ENCODE data around the gene HBB.
"Not testable (repeated sequence)": the region's sequence is repeated elsewhere in the genome, so short reads cannot be mapped to it uniquely, and the experiment has no call there.

HBB gene

GRCh38 chr11:5252192-5252918 lies 25.5 kb upstream of the HBB start:
- no peak for TF ChIP-seq CTCF (IDR thresholded peaks at IDR 0.05; ENCODE audit: low read depth, low read length)
- no peak overlapping the region for H3K4me3 ChIP-seq (ENCODE audit: low read depth, low read length)

GRCh38 chr11:5251746-5252145 lies 24.9 kb upstream of the HBB start:
- H3K4me3 ChIP-seq (ENCODE audit: low read depth, low read length): no peak overlapping the region
- TF ChIP-seq CTCF (IDR thresholded peaks at IDR 0.05; ENCODE audit: low read depth, low read length): no peak

- H3K4me3 ChIP-seq (ENCODE audit: low read depth, low read length): no peak overlapping the region
Observed at GRCh38 chr11:5250543-5251204, 23.8 kb upstream of the HBB start.

GRCh38 chr11:5249807-5250396 lies 23.0 kb upstream of the HBB start, which contains the start of gene HBG1:
Gene HBG1, minus strand, starts transcription at chr11:5249857. Its CDS starts 53 bp downstream, at chr11:5249804.
- not testable (repeated sequence) for H3K4me3 ChIP-seq (ENCODE audit: low read depth, low read length)

More at GRCh38 chr11:5250543-5251204, 23.8 kb upstream of the HBB start:
- no peak for TF ChIP-seq CTCF (IDR thresholded peaks at IDR 0.05; ENCODE audit: low read depth, low read length)

GRCh38 chr11:5248498-5248897 lies 21.6 kb upstream of the HBB start:
- not testable (repeated sequence) for H3K4me3 ChIP-seq (ENCODE audit: low read depth, low read length)

- TF ChIP-seq CTCF (IDR thresholded peaks at IDR 0.05; ENCODE audit: low read depth, low read length): no peak
- H3K4me3 ChIP-seq (ENCODE audit: low read depth, low read length): no peak overlapping the region
Observed at GRCh38 chr11:5247472-5248192, 20.8 kb upstream of the HBB start.

- H3K4me3 ChIP-seq (ENCODE audit: low read depth, low read length): no peak overlapping the region
- no peak for TF ChIP-seq CTCF (IDR thresholded peaks at IDR 0.05; ENCODE audit: low read depth, low read length)
Observed at GRCh38 chr11:5246772-5247471, 20.1 kb upstream of the HBB start.
